ENCODE measurements around the gene HERC4. TPM values are rescaled to one million over a fixed set of nuclear protein-coding genes. Genes with fewer than 3 reads are reported as not detected.

HERC4 gene
- 10 to 100 TPM; 54.5 to 82.4 (median 67.5) TPM for total RNA-seq

DNA sequence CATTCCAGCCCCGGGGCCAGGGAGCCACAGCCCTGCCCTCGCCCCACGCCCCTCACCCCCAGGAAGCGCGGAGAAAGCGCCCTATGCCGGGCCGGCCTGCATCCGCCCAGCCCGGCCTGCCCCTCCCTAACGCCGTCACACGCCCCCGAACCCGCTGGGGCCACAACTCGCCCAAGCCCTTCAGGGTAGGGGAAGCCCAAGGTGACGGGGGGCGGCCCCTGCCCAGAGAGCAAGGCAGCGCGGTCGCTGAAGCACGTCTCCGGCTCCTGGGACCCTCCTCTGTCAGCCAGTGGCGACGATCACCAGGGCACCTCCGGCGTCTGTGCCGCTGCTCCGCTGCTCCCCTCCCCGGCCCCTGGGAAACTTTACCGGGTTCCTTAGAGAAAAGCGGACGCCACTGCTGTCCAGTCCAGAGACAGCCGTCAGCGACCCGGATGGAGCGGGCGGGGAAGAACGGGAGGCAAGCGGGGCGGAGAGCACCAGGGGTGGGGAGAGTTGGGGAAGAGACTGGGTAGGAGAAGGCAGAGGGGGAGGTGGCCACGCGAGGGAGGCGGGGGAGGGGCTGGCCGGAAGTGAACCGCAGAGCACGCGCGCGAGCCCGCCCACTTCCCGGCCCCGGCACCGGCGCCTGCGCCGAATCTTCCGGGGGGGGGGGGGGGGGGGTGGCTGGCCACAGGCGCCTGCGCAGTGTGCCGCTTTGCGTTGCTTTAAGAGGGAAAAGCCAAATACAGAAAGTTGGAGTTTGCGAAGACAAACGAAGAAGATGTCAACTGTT is at the start of gene HERC4:
Gene HERC4, minus strand, starts transcription at position 509 of the 775 bp plus-strand sequence. CDS start 2,175 bp downstream, outside the sequence.
- peak; percentile 95 for DNase-seq

DNA sequence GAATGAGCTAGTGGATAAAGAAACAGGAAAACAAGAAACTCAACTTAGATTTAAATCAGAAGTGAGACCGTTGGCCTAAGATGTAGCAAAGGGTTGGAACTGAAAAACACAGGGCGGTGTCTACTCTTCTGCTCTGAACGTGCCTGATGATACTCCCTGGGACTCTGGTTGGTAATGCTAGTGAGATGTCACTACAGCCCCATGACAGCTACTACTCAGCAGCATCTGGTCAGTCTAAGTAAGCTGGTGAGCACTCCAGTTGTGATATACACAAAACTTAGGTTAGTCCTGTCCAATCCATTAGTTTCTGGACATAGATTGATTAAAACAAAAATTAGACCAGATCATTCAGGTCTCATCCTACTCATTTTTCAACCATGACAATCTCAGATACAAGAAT is 49.6 kb upstream of the HERC4 start:
- DNase-seq: no peak
- no peak overlapping the region for H3K27ac ChIP-seq
- H3K36me3 ChIP-seq: no peaks in the 10 kb centered on the region
- H3K27me3 ChIP-seq: no peaks in the 10 kb centered on the region
- TF ChIP-seq, protein P1, sequence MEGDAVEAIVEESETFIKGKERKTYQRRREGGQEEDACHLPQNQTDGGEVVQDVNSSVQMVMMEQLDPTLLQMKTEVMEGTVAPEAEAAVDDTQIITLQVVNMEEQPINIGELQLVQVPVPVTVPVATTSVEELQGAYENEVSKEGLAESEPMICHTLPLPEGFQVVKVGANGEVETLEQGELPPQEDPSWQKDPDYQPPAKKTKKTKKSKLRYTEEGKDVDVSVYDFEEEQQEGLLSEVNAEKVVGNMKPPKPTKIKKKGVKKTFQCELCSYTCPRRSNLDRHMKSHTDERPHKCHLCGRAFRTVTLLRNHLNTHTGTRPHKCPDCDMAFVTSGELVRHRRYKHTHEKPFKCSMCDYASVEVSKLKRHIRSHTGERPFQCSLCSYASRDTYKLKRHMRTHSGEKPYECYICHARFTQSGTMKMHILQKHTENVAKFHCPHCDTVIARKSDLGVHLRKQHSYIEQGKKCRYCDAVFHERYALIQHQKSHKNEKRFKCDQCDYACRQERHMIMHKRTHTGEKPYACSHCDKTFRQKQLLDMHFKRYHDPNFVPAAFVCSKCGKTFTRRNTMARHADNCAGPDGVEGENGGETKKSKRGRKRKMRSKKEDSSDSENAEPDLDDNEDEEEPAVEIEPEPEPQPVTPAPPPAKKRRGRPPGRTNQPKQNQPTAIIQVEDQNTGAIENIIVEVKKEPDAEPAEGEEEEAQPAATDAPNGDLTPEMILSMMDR (IDR thresholded peaks at IDR 0.05): no peak
- no peak for TF ChIP-seq POLR2A (IDR thresholded peaks at IDR 0.05)
- H3K4me1 ChIP-seq: no peaks in the 10 kb centered on the region
- H3K9me3 ChIP-seq: no peaks in the 10 kb centered on the region
- 74 to 75% methylated on average over 3 of the region's 3 CpGs for WGBS, 2 donors
- H3K4me3 ChIP-seq (replicated peaks in 1 of 3): no peak overlapping the region
- intact Hi-C loops (cut with DNase I): no loop called here

More for the DNA sequence above, at the start of gene HERC4:
- H3K4me3 ChIP-seq (replicated peaks in 1 of 3): peak within 1 kb of the TSS; percentile 84 to 95 (median 93)
- TF ChIP-seq, protein P1 (IDR thresholded peaks at IDR 0.05): no peak
- peak; percentile 41 to 82 for TF ChIP-seq POLR2A (IDR thresholded peaks at IDR 0.05)
- H3K27me3 ChIP-seq: peaks cover 3% of the 10 kb centered on the region
- H3K36me3 ChIP-seq: no peaks in the 10 kb centered on the region
- 0% methylated on average over 30 to 32 of the region's 64 CpGs for WGBS, 2 donors
- H3K4me1 ChIP-seq: peaks cover 13 to 36% of the 10 kb centered on the region in 2 donors
- H3K27ac ChIP-seq: peak within 1 kb of the TSS; percentile 91 to 99 (median 98)
- no peaks in the 10 kb centered on the region for H3K9me3 ChIP-seq
- intact Hi-C loops (cut with DNase I): no loop called here

GRCh38 chr10:68121852-68122251 is 46.8 kb upstream of the HERC4 start:
- H3K27me3 ChIP-seq: no peaks in the 10 kb centered on the region
- WGBS, 2 donors: 74 to 79% methylated on average over 9 of the region's 9 CpGs
- H3K27ac ChIP-seq: no peak overlapping the region
- no peaks in the 10 kb centered on the region for H3K36me3 ChIP-seq
- H3K4me3 ChIP-seq (replicated peaks in 1 of 3): no peak overlapping the region
- no peaks in the 10 kb centered on the region for H3K4me1 ChIP-seq
- no peak for DNase-seq
- TF ChIP-seq, protein P1 (IDR thresholded peaks at IDR 0.05): no peak
- TF ChIP-seq POLR2A (IDR thresholded peaks at IDR 0.05): no peak
- no peaks in the 10 kb centered on the region for H3K9me3 ChIP-seq
- intact Hi-C loops (cut with DNase I): no loop called here

- no peak overlapping the region for H3K4me3 ChIP-seq (replicated peaks in 1 of 3)
- H3K36me3 ChIP-seq: no peaks in the 10 kb centered on the region
- TF ChIP-seq, protein P1 (IDR thresholded peaks at IDR 0.05): no peak
- no peak for TF ChIP-seq POLR2A (IDR thresholded peaks at IDR 0.05)
- no peaks in the 10 kb centered on the region for H3K4me1 ChIP-seq
- intact Hi-C loops (cut with DNase I): no loop called here
- H3K27me3 ChIP-seq: no peaks in the 10 kb centered on the region
- 79 to 84% methylated on average over 15 of the region's 15 CpGs for WGBS, 2 donors
- DNase-seq: no peak
- no peak overlapping the region for H3K27ac ChIP-seq
- no peaks in the 10 kb centered on the region for H3K9me3 ChIP-seq
Measured at GRCh38 chr10:68121020-68121743, 46.1 kb upstream of the HERC4 start.

- no peak overlapping the region for H3K27ac ChIP-seq
- no peaks in the 10 kb centered on the region for H3K9me3 ChIP-seq
- no peaks in the 10 kb centered on the region for H3K36me3 ChIP-seq
- no peak for TF ChIP-seq POLR2A (IDR thresholded peaks at IDR 0.05)
- 82 to 89% methylated on average over 3 of the region's 3 CpGs for WGBS, 2 donors
- DNase-seq: no peak
- H3K4me3 ChIP-seq (replicated peaks in 1 of 3): no peak overlapping the region
- H3K27me3 ChIP-seq: no peaks in the 10 kb centered on the region
- no peaks in the 10 kb centered on the region for H3K4me1 ChIP-seq
- intact Hi-C loops (cut with DNase I): no loop called here
Measured at GRCh38 chr10:68118657-68119056, 43.6 kb upstream of the HERC4 start.
